DND-41 (cell line): ENCODE data around the gene CNPPD1.

Experiments
- ATAC-seq: fragments of 200-7000 bp; cut with Tn5 transposase; 3 replicates; pipeline ENCODE4 v1.9.1; 2021; ENCODE audit warnings: low read depth; ENCODE audit not compliant: insufficient read depth
- DNase-seq: peaks from one replicate; pipeline ENCODE4 v3.0.0-alpha.2; 2020
- H2AFZ ChIP-seq: 2 replicates; pipeline ENCODE4 v1.6.0; 2012; ENCODE audit warnings: low read depth, low read length
- H3K27ac ChIP-seq: 2 replicates; pipeline ENCODE4 v1.5.1; 2012; ENCODE audit warnings: low read length, inconsistent platforms
- H3K27me3 ChIP-seq: fragments of 200-600 bp; sonication (generic); 2 replicates; pipeline ENCODE4 v1.6.0; 2012; ENCODE audit warnings: low read length, mild to moderate bottlenecking, inconsistent platforms; ENCODE audit not compliant: insufficient read depth, poor library complexity
- H3K36me3 ChIP-seq: 2 replicates; pipeline ENCODE4 v1.5.1; 2012; ENCODE audit warnings: low read length, inconsistent platforms; ENCODE audit not compliant: insufficient read depth
- H3K4me1 ChIP-seq: 2 replicates; pipeline ENCODE4 v1.5.1; 2012; ENCODE audit warnings: mild to moderate bottlenecking, low read length; ENCODE audit not compliant: insufficient read depth
- H3K4me2 ChIP-seq: 2 replicates; pipeline ENCODE4 v1.6.0; 2012; ENCODE audit warnings: mild to moderate bottlenecking, moderate library complexity, low read length, inconsistent platforms; ENCODE audit not compliant: insufficient read depth
- H3K4me3 ChIP-seq, 2 experiments: fragments of 200-600 bp in 1 of 2; shearing (Covaris generic) in 1 of 2; 2 replicates each; pipeline ENCODE4 v1.5.1; 2012 to 2016; ENCODE audit warnings: inconsistent platforms in 2 of 2, low read length in 2 of 2, mild to moderate bottlenecking in 2 of 2, low read depth in 1 of 2, moderate library complexity in 1 of 2
- H3K79me2 ChIP-seq: 2 replicates; pipeline ENCODE4 v1.6.0; 2012; ENCODE audit warnings: low read length, inconsistent platforms; ENCODE audit not compliant: insufficient read depth
- H3K9ac ChIP-seq: 2 replicates; pipeline ENCODE4 v1.6.0; 2012; ENCODE audit warnings: low read depth, mild to moderate bottlenecking, inconsistent platforms, low read length, moderate library complexity
- H3K9me3 ChIP-seq: 2 replicates; pipeline ENCODE4 v1.5.1; 2012; ENCODE audit warnings: low read length, moderate library complexity, mild to moderate bottlenecking, inconsistent platforms; ENCODE audit not compliant: insufficient read depth, severe bottlenecking
- H4K20me1 ChIP-seq: 2 replicates; pipeline ENCODE4 v1.6.0; 2012; ENCODE audit warnings: low read length; ENCODE audit not compliant: insufficient read depth
- CTCF ChIP-seq: IDR thresholded peaks from 2 replicates; pipeline ENCODE4 v1.5.1; 2012; ENCODE audit warnings: borderline replicate concordance, low read length, moderate library complexity, mild to moderate bottlenecking; ENCODE audit not compliant: poor library complexity, severe bottlenecking; ENCODE audit errors: extremely low read depth
- EZH2 ChIP-seq: IDR thresholded peaks from 3 replicates; pipeline ENCODE4 v1.6.1; 2012; ENCODE audit warnings: borderline replicate concordance, low read depth, mild to moderate bottlenecking, moderate library complexity, low read length, inconsistent platforms; ENCODE audit not compliant: severe bottlenecking

Gene CNPPD1

GRCh38 chr2:219179601-219180465 lies 3.1 kb upstream of the CNPPD1 start:
- H3K79me2 ChIP-seq: peaks cover 43% of the 10 kb centered on the region
- H3K27me3 ChIP-seq: no peaks in the 10 kb centered on the region
- no peak overlapping the region for H2AFZ ChIP-seq
- DNase-seq (no peak), ATAC-seq (no peak)
- H3K36me3 ChIP-seq: peaks cover 55% of the 10 kb centered on the region
- peak overlapping the region; percentile 99 for H3K4me2 ChIP-seq
- peaks cover 25% of the 10 kb centered on the region; the same call in 1 of the 2 replicates for H4K20me1 ChIP-seq
- H3K9me3 ChIP-seq: no peaks in the 10 kb centered on the region
- peaks cover 37% of the 10 kb centered on the region for H3K4me1 ChIP-seq
- peak overlapping the region in 1 of 2 experiments; percentile 97; a peak in 2 of 4 replicates for H3K4me3 ChIP-seq
- H3K9ac ChIP-seq: peak overlapping the region; percentile 97; the same call in 1 of the 2 replicates
- TF ChIP-seq CTCF (no peak), EZH2 (no peak)
- no peak overlapping the region for H3K27ac ChIP-seq

- Histone ChIP-seq H3K27me3 (no peaks in the 10 kb centered on the region), H3K4me1 (peaks cover 39% of the 10 kb centered on the region), H3K36me3 (peaks cover 58% of the 10 kb centered on the region), H3K9ac (peak overlapping the region; percentile 97), H3K79me2 (peaks cover 43% of the 10 kb centered on the region), H3K4me3 (peak overlapping the region; percentile 67 to 97), H3K27ac (peak overlapping the region; percentile 99), H4K20me1 (peaks cover 25% of the 10 kb centered on the region; the same call in 1 of the 2 replicates), H2AFZ (peak overlapping the region; percentile 68), H3K4me2 (peak overlapping the region; percentile 99), H3K9me3 (no peaks in the 10 kb centered on the region)
- DNase-seq (peak; percentile 44), ATAC-seq (0 out of 3 replicates have a peak, but pooled peaks have one; percentile 1)
- TF ChIP-seq CTCF (no peak), EZH2 (no peak)
Measured at GRCh38 chr2:219178377-219179175, 1.9 kb upstream of the CNPPD1 start.

- Histone ChIP-seq H3K9ac (peak within 1 kb of the TSS; percentile 97), H4K20me1 (peaks cover 29% of the 10 kb centered on the region; the same call in 1 of the 2 replicates), H3K79me2 (peaks cover 43% of the 10 kb centered on the region), H2AFZ (peak within 1 kb of the TSS; percentile 96), H3K4me1 (peaks cover 39% of the 10 kb centered on the region), H3K27ac (peak within 1 kb of the TSS; percentile 99), H3K36me3 (peaks cover 57% of the 10 kb centered on the region), H3K9me3 (no peaks in the 10 kb centered on the region), H3K4me3 (peak within 1 kb of the TSS; percentile 67 to 97), H3K4me2 (peak within 1 kb of the TSS; percentile 99), H3K27me3 (no peaks in the 10 kb centered on the region)
- ATAC-seq (peak; percentile 60), DNase-seq (peak; percentile 83)
- peak; percentile 53 for TF ChIP-seq CTCF
- TF ChIP-seq EZH2: no peak
Measured at GRCh38 chr2:219177552-219178376, 1.0 kb upstream of the CNPPD1 start, which contains the start of gene RETREG2. RETREG2 (plus strand) TSS chr2:219178275; CDS start chr2:219178353, 78 bp downstream.
